Measurements from ENCODE around the gene RSPO4.
"Not testable (repeated sequence)": the region's sequence is repeated elsewhere in the genome, so short reads cannot be mapped to it uniquely, and the experiment has no call there.

Gene RSPO4

GRCh38 chr20:1001911-1002681, at the start of gene RSPO4:
Gene RSPO4, minus strand, starts transcription at chr20:1002311. Its CDS starts 147 bp downstream, at chr20:1002164.
- DNase-seq (ENCODE audit: extremely low spot score, insufficient read length, low read depth) (no peak), FAIRE-seq (no peak)

DNA sequence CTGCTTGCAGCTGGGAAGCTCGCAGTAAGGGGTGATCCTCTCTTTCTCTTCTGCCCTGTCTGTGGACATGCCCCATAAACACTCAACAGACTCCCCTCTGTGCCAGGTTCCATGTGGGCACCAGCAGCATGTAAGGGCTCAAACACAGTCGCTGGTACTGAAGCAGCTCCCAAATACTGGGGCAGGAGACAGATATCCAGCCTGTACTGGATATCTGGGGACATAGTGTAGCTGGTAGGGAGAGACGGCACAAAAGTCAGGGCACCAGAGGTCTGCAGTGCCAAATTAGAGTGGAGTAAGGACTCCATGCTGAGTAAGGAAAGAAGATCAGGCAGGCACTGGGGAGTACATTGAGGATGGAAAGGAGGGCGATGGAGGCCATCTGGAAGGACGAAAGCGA, 48.3 kb upstream of the RSPO4 start:
- DNase-seq (ENCODE audit: extremely low spot score, insufficient read length, low read depth) (no peak), FAIRE-seq (no peak)

GRCh38 chr20:1045860-1046418, 43.8 kb upstream of the RSPO4 start:
- FAIRE-seq, result no peak

GRCh38 chr20:1041845-1042390, 39.8 kb upstream of the RSPO4 start:
- FAIRE-seq (no peak), DNase-seq (ENCODE audit: extremely low spot score, insufficient read length, low read depth) (no peak)

More at GRCh38 chr20:1045860-1046418, 43.8 kb upstream of the RSPO4 start:
- DNase-seq (ENCODE audit: extremely low spot score, insufficient read length, low read depth), result no peak

GRCh38 chr20:1038205-1038604, 36.1 kb upstream of the RSPO4 start:
- DNase-seq (ENCODE audit: extremely low spot score, insufficient read length, low read depth) (no peak), FAIRE-seq (no peak)

GRCh38 chr20:1037039-1037438, 34.9 kb upstream of the RSPO4 start:
- DNase-seq (ENCODE audit: extremely low spot score, insufficient read length, low read depth), result no peak
- FAIRE-seq, result no peak

DNA sequence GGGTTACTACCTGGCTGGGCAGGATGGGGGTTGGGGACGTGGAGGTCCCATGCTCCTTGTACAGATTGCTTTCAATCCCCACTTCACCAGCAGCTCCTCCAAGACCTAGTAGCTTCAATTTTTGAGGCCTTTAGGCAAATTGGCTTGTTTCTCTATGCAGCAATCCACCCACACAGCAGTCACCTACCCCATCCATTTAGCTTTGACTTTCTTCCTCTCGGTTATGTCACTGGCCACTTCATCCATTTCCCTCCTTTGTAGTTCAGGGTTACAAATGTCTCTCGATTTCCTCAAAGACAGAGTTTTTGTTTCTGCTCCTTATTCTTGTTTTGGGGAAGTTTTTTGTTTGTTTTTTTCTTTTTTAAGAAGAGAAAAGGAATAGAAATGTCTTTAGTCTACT, 33.4 kb upstream of the RSPO4 start:
- DNase-seq (ENCODE audit: extremely low spot score, insufficient read length, low read depth), result no peak
- FAIRE-seq, result no peak

GRCh38 chr20:1034415-1034789, 32.3 kb upstream of the RSPO4 start:
- DNase-seq (ENCODE audit: extremely low spot score, insufficient read length, low read depth) (no peak), FAIRE-seq (no peak)

DNA sequence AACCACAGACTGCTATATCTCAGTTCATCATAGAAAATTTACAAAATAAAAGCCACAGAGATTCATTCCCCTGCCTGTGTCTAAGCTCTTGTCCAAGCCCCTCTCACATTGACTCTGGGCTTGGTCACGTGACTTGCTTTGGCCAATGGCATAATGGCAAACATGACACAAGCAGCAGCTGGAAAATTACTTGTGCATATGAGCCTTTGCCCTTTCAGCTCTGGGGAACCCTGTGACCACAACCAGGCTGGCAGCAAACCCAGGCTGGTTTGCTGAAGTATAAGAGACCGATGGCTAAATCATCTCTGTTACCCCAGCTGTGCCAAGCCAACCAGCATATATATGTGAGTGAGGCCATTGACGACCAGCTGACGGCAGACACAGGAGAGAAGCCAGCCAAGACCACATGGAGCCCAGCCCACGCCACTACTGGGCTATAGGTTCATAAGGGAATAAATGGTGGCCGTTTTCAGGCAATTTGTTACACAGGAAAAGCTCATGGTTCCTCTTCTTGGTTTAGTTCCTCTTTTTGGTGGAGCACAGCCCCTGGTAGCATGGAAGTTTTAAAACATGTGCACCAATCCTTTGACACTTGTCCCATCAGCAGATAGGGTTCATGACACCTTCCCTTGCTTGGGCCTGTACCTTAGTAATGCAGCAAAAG, 31.8 kb upstream of the RSPO4 start:
- FAIRE-seq (peak; percentile 53), DNase-seq (ENCODE audit: extremely low spot score, insufficient read length, low read depth) (no peak)

DNA sequence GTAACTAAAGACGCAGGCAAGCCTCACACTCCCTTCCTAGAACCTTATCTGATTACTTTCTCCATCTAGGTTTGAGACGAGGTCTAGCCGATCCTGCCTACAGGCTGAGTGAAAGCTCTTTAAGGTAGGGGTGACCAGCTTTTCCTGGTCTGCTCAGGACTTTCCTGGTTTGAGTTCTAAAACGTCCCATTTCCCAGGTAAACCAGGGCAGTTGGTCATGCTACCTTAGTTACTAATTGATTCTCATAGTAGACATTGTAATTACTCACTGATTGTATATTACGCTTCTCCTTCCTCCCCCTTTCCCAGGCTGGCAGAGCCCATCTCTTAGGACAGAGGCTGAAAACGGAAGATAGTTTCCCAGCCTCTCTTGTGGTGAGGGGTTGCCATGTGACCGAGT, 27.9 kb upstream of the RSPO4 start:
- FAIRE-seq (no peak), DNase-seq (ENCODE audit: extremely low spot score, insufficient read length, low read depth) (no peak)

- DNase-seq (ENCODE audit: extremely low spot score, insufficient read length, low read depth); FAIRE-seq: not testable (repeated sequence)
These were observed 24.1 kb upstream of the RSPO4 start for GRCh38 chr20:1026214-1026613.

GRCh38 chr20:1022871-1023270, 20.8 kb upstream of the RSPO4 start:
- FAIRE-seq, result no peak
- no peak for DNase-seq (ENCODE audit: extremely low spot score, insufficient read length, low read depth)

- no peak for FAIRE-seq
- DNase-seq (ENCODE audit: extremely low spot score, insufficient read length, low read depth), result no peak
These were observed 18.5 kb upstream of the RSPO4 start for GRCh38 chr20:1020614-1021013.

DNA sequence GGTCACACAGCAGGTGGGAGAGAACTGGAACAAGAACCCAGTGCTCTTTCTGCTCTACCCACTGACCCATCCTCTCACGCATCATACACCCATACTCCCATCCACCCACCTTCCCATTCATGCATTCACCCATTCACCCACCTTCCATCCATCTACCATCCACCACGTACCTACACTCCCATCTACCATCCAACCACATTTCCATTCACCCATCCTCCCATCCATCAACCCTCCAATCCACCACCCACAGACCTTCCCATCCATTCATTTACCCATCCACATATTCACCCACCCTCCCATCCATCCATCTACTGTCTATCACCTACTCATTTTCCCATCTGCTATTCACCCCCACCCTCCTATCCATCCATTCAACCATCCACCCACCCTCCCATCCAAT, 17.2 kb upstream of the RSPO4 start:
- FAIRE-seq (no peak), DNase-seq (ENCODE audit: extremely low spot score, insufficient read length, low read depth) (no peak)

GRCh38 chr20:1017677-1018076, 15.6 kb upstream of the RSPO4 start:
- no peak for DNase-seq (ENCODE audit: extremely low spot score, insufficient read length, low read depth)
- no peak for FAIRE-seq

GRCh38 chr20:1015181-1015580, 13.1 kb upstream of the RSPO4 start:
- no peak for FAIRE-seq
- no peak for DNase-seq (ENCODE audit: extremely low spot score, insufficient read length, low read depth)

DNA sequence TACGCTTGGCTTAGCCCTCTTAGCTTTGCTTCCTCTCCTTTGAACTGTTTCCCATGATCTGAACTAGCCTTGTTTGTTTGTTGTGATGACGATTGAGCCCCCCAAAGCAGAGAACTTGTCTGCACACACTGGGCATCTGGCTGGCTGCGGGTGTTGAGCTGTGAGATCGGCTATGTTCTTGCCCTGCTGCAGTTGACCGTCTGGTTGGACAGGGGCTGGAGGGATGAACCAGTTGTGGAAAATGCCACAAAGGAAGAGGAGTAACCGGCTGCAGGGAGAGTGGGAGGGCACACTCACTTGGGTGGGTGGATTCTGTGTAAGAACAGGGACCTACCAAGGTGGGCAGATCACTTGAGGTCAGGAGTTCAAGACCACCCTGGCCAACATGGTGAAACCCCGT, 12.4 kb upstream of the RSPO4 start:
- FAIRE-seq (no peak), DNase-seq (ENCODE audit: extremely low spot score, insufficient read length, low read depth) (no peak)

DNA sequence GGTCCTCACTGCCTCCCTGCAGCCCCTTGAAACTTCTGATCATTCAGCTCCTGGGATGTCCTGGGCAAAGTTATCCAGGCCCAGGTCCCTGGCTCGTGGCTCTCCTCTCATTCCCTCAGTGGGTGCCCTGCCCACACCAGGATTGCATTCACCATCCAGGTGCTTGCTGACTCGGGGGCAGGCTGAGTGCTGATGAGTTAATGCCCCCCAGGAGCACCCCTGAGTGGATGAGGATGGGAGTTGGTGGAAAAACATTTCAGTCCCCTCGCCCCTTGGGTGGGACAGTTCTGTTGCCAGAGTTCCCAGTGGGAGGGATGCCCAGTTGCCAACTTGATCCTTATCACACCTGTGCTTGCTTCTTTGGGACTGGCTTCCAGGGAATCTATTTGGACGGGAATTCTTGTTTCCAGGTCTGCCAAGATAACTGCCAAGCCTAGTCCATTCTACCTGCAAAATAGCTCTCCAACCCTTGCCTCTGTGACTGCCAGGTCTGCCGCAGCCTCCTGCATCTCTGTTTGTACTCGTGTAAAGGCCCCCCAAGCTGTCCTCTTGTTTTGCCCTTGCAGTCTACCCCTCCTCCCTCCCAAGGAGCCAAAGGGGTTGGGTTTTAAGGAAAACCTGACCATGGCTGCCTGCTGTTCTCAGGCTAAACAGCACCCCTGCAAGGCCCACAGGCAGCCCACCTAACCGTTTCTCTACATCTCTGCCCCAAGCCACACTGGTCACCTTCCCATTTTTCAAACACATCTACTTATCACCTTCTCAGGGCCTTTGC, 11.6 kb upstream of the RSPO4 start:
- FAIRE-seq (no peak), DNase-seq (ENCODE audit: extremely low spot score, insufficient read length, low read depth) (no peak)

DNA sequence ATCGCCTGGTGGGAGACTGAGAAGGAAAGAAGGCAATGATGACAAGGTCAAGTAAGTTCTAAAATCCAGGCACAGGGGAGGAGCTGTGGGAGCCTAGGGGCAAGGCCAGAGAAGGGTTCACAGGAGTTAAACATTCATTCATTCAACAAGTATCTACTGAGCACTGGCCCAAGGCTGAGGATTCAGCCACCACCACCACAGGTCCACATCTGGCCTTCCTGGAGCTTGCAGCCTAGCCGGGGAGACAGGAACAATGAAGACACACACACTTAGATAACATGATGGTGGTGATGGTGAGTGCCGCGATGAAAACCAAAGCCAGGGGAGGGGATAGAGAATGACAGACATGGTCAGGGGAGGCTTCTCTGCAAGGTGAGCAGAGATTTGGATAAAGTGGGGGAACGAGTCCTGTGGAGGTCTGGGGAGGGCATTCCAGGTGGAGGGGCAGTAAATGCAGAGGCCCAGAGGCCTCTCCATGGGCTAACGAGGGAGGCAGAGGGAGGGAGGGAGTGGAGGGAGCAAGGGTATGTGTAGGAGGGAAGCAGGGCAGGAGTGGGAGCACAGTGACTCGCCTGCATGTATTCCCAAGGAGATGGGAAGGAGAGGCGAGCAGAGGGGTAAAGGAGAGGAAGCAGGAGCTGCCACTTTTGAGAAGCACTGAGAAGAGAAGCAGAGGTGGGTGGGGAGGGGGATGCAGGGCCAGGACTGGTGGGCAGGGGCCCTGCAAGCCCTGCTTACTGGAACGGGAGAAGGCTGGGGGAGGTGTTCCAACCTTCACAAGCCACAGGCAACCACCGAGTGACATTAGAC, 10.5 kb upstream of the RSPO4 start:
- DNase-seq (ENCODE audit: extremely low spot score, insufficient read length, low read depth) (no peak), FAIRE-seq (no peak)

DNA sequence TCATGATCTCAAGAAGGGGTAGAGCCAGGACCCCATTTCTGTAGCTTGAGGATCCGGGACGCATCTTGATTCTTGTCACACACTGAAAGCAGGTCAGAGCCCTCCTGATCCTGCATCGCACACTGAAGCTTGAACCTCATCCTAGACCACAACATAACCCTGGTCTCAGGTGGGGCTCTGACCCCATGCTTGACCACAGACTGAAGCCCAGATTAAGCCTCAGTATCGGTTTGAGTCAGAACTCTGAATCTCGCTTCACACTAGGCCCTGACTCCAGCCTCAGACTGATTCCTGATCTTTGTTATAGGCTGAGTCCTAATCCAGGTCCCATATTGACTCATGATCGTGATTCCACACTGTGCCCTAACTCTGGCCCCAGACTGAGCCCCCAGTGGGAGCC, 8.5 kb upstream of the RSPO4 start:
- FAIRE-seq, result peak; percentile 77

More for the DNA sequence above, 8.5 kb upstream of the RSPO4 start:
- peak; percentile 44 for DNase-seq (ENCODE audit: extremely low spot score, insufficient read length, low read depth)
